ENCODE results near the gene TUBGCP6.

- TF ChIP-seq CTCF (IDR thresholded peaks at IDR 0.05) (no peak), POLR2A (IDR thresholded peaks at IDR 0.05) (peak in 1 of 4 donors; percentile 20)
Measured at GRCh38 chr22:50189849-50190181, 55.0 kb downstream of the TUBGCP6 start.

Measured in esophagus squamous epithelium (tissue), 4 donors.